SIG-M5 (cell line): ENCODE data around the gene CALCOCO1.

Source experiments
- DNase-seq: peaks from one replicate; lab custom pipeline; 2025; lab: John Stamatoyannopoulos, UW

The CALCOCO1 gene

GRCh38 chr12:53659571-53659981 lies 67.7 kb downstream of the CALCOCO1 start:
- no peak for DNase-seq

GRCh38 chr12:53659011-53659551 lies 68.2 kb downstream of the CALCOCO1 start:
- DNase-seq: no peak
